NCI-H2227 (cell line): Measurements from ENCODE around the gene KLK11.

Experiments used
- DNase-seq: peaks from one replicate; lab custom pipeline; 2025; ENCODE audit not compliant: unreplicated experiment; lab: John Stamatoyannopoulos, UW

Gene KLK11

DNA sequence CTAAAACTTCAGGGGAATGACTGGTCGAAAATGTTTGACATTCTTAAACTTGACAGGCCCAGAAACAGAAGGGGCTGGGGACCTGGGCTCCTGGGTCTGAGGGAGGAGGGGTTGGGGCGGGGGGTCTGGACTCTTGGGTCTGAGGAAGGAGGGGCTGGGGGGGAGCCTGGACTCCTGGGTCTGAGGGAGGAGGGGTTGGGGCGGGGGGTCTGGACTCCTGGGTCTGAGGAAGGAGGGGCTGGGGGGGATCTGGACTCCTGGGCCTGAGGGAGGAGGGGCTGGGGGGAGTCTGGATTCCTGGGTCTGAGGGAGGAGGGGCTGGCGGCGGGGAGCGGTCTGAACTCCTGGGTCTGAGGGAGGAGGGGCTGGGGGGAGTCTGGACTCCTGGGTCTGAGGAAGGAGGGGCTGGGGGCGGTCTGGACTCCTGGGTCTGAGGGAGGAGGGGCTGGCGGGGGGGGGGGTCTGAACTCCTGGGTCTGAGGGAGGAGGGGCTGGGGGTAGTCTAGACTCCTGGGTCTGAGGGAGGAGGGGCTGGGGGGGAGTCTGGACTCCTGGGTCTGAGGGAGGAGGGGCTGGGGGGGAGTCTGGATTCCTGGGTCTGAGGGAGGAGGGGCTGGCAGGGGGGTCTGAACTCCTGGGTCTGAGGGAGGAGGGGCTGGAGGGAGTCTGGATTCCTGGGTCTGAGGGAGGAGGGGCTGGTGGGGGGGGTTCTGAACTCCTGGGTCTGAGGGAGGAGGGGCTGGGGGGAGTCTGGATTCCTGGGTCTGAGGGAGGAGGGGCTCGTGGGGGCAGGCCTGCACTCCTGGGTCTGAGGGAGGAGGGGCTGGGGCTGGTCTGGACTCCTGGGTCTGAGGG lies 51.5 kb downstream of the KLK11 start:
- no peak for DNase-seq

DNA sequence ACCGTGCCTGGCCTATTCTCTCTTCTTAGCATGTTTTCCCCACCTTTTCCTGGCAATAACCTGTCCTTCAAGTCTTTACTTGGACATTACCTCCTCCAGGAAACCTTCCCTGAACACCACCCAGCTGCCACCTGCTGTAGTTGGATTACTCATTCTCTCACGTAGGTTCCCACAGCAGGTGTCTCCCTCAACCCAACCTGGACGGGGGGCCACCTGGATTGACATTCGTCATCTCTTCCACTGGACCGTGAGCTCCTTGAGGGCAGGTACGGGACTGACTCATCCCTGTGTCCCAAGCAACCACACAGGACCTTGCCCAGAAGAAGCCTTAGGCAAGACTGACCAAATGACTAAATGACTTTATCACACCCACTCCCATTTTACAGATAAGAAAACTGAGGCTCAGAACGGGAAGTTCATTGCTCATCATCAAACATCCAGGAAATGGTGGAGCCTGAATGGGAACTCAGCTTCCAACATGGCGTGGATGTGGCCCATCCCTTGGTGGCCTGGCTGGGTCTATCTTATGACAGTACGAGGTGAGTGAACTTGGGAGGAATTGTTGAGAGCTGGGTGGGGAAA lies 53.5 kb downstream of the KLK11 start:
- no peak for DNase-seq
